K562 (cell line): ENCODE data around the gene HES4. TPM values are rescaled to one million over a fixed set of nuclear protein-coding genes. Genes with fewer than 3 reads are reported as not detected.

Experiments
- ATAC-seq: fragments of 200-7000 bp; cut with Tn5 transposase; 3 replicates; pipeline ENCODE4 v1.9.1; 2020; ENCODE audit warnings: moderate library complexity
- BruUV-seq: library from RNA; stranded (reverse); fragments of 400-500 nt; replicated peaks from 2 replicates; lab custom pipeline; 2021; lab: Mats Ljungman, UMichigan
- CTCF ChIA-PET: fragments of 300-600 bp; formaldehyde crosslinking; extraction: SDS; loops from one replicate; lab custom pipeline; 2021; ENCODE audit warnings: low intra/inter-chr PET ratio; lab: Yijun Ruan, JAX
- POLR2A ChIA-PET: fragments of 300-600, 350-650 bp; sonication (Branson Sonifier 250); formaldehyde crosslinking; extraction: SDS; loops from one replicate; lab custom pipeline; 2021; ENCODE audit warnings: antibody characterized with exemption, inconsistent platforms; lab: Yijun Ruan, JAX
- DNase-seq, 4 experiments: peaks; one replicate each; pipeline versions ENCODE4 v3.0.0 to v3.0.0-alpha.2; 2011 to 2018; ENCODE audit warnings: low spot score in 3 of 4, mixed read lengths in 3 of 4; ENCODE audit errors: extremely low read depth in 1 of 4
- FAIRE-seq: peaks from 2 replicates; lab custom pipeline; 2011; peaks lifted over from hg19 to GRCh38; lab: Jason Lieb, UNC
- H2AFZ ChIP-seq: 2 replicates; pipeline ENCODE4 v1.6.0; 2011; ENCODE audit warnings: low read depth, low read length, control low read depth, inconsistent platforms
- H3K27ac ChIP-seq: fragments of 200-600 bp; 3 replicates; pipeline ENCODE4 v1.8.0; 2011; ENCODE audit warnings: low read depth, mild to moderate bottlenecking, control low read depth, inconsistent platforms, low read length, moderate library complexity, mixed read lengths; ENCODE audit errors: extremely low read depth
- H3K27me3 ChIP-seq, 2 experiments: fragments of 300-600 bp in 1 of 2; 2 replicates in 1 of 2; 3 replicates in 1 of 2; pipeline versions ENCODE4 v1.6.0 to v1.8.0; 2011; ENCODE audit warnings: inconsistent platforms in 2 of 2, low read length in 2 of 2, mild to moderate bottlenecking in 1 of 2, mixed read lengths in 1 of 2, moderate library complexity in 1 of 2; ENCODE audit not compliant: control insufficient read depth in 2 of 2, insufficient read depth in 2 of 2
- H3K36me3 ChIP-seq: fragments of 300-600 bp; 3 replicates; pipeline ENCODE4 v1.8.0; 2011; ENCODE audit warnings: mild to moderate bottlenecking, low read length, inconsistent platforms; ENCODE audit not compliant: control insufficient read depth, insufficient read depth
- H3K4me1 ChIP-seq, 2 experiments: fragments of 200-600 bp in 1 of 2; replicated peaks in 1 of 2; 2 replicates in 1 of 2; 3 replicates in 1 of 2; pipeline versions ENCODE4 v1.5.1 to v1.8.0; 2011; ENCODE audit warnings: inconsistent platforms in 2 of 2, low read length in 2 of 2, mild to moderate bottlenecking in 1 of 2, mixed read lengths in 1 of 2, moderate library complexity in 1 of 2; ENCODE audit not compliant: control insufficient read depth in 2 of 2, insufficient read depth in 2 of 2
- H3K4me2 ChIP-seq: 2 replicates; pipeline ENCODE4 v1.6.1; 2011; ENCODE audit warnings: low read length, control low read depth, inconsistent platforms, mixed read lengths; ENCODE audit not compliant: insufficient read depth
- H3K4me3 ChIP-seq: fragments of 200-600 bp; sonication (generic), shearing (Covaris generic); 2 replicates; pipeline ENCODE4 v1.5.1; 2016; ENCODE audit warnings: control low read depth, inconsistent platforms
- H3K79me2 ChIP-seq: fragments of 200-600 bp; 3 replicates; pipeline ENCODE4 v1.8.0; 2011; ENCODE audit warnings: low read length, inconsistent platforms; ENCODE audit not compliant: control insufficient read depth, insufficient read depth
- H3K9ac ChIP-seq, 2 experiments: 2 replicates each; pipeline versions ENCODE4 v1.6.0 to v1.6.1; 2011; ENCODE audit warnings: low read depth in 2 of 2, low read length in 2 of 2, control low read depth in 1 of 2, inconsistent platforms in 1 of 2, mild to moderate bottlenecking in 1 of 2, mixed read lengths in 1 of 2; ENCODE audit not compliant: insufficient read depth in 1 of 2
- H3K9me1 ChIP-seq: one replicate; pipeline ENCODE4 v1.6.0; 2011; ENCODE audit warnings: inconsistent platforms, mild to moderate bottlenecking, low read length, moderate library complexity; ENCODE audit not compliant: control insufficient read depth, insufficient read depth
- H3K9me3 ChIP-seq: replicated peaks from 2 replicates; pipeline ENCODE4 v1.5.1; 2011; ENCODE audit warnings: low read depth, low read length, inconsistent platforms; ENCODE audit not compliant: control insufficient read depth, insufficient read depth
- H4K20me1 ChIP-seq: replicated peaks from 2 replicates; pipeline ENCODE4 v1.6.1; 2011; ENCODE audit warnings: low read length, inconsistent platforms, mixed read lengths; ENCODE audit not compliant: control insufficient read depth, insufficient read depth
- KLF16 ChIP-seq: IDR thresholded peaks from 2 replicates; pipeline ENCODE4 v1.6.1; 2016; ENCODE audit warnings: antibody characterized with exemption
- MAFK ChIP-seq: IDR thresholded peaks from 2 replicates; pipeline ENCODE4 v1.6.1; 2011; ENCODE audit warnings: low read length, improper control_type of control experiment
- PCBP2 ChIP-seq: fragments of 200-400 bp; formaldehyde crosslinking; IDR thresholded peaks from 2 replicates; pipeline ENCODE4 v1.6.1; 2018; ENCODE audit warnings: low read length, low read depth, mild to moderate bottlenecking, moderate library complexity; ENCODE audit not compliant: poor library complexity, severe bottlenecking
- SMARCB1 ChIP-seq: IDR thresholded peaks from 2 replicates; pipeline ENCODE4 v1.6.1; 2011; ENCODE audit warnings: improper control_type of control experiment, low read depth; ENCODE audit not compliant: insufficient read length
- ZHX1 ChIP-seq: fragments of 150-350 bp; conservative IDR thresholded peaks from 2 replicates; pipeline ENCODE4 v1.6.1; 2014; ENCODE audit warnings: low read length
- ZNF277 ChIP-seq: fragments of 250-450 bp; sonication (Bioruptor Pico); IDR thresholded peaks from 2 replicates; pipeline ENCODE4 v1.8.0; 2022; ENCODE audit warnings: inconsistent platforms, mild to moderate bottlenecking, moderate library complexity, borderline replicate concordance
- ZNF512 ChIP-seq: IDR thresholded peaks from 2 replicates; pipeline ENCODE4 v1.6.1; 2016; ENCODE audit warnings: missing genetic modification characterization, missing compliant biosample characterization
- WGBS: fragments of 100-300 bp; shearing (Covaris generic); methylation state at CpG from one replicate; pipeline ENCODE4 v1.1.6; 2016; ENCODE audit warnings: low coverage, mixed read lengths; ENCODE audit not compliant: insufficient coverage; ENCODE audit errors: missing lambda C conversion rate; 5-methylcytosine and 5-hydroxymethylcytosine counted together
- in situ Hi-C: fragments of 300-500 bp; cut with MboI; formaldehyde crosslinking; loops from 4 replicates; pipeline ENCODE4 v1.15.0; 2018; ENCODE audit warnings: inconsistent platforms, mixed read lengths
- intact Hi-C: fragments of 100-400 bp; cut with micrococcal nuclease; formaldehyde crosslinking; loops from 2 replicates; pipeline ENCODE4 v1.14.2; 2022
- polyA plus RNA-seq, 8 experiments: library from polyadenylated mRNA; depleted of rRNA in 4 of 8; stranded (reverse) in 5 of 8; unstranded in 3 of 8; fragments of >200 nt; fragmentation: Nextera tagmentation in 2 of 8; fragmentation: Illumina TruSeq in 1 of 8; extraction: Ambion mirVana in 2 of 8; extraction: Trizol in 1 of 8; gene quantifications; 2 replicates each; pipeline versions ENCODE4 v1.2.1 to v1.2.3, GENCODE V29; 2011 to 2014; ENCODE audit warnings: inconsistent platforms in 1 of 8, missing spikeins in 1 of 8
- total RNA-seq, 7 experiments: library from RNA; depleted of rRNA in 6 of 7; stranded (reverse); fragments of >200 nt in 6 of 7; fragmentation: Illumina TruSeq in 2 of 7; extraction: Trizol in 2 of 7; gene quantifications; 2 replicates each; pipeline versions ENCODE4 v1.2.1 to v1.2.3, GENCODE V29; 2011 to 2021; ENCODE audit warnings: low replicate concordance in 1 of 7

Gene HES4
- total and polyA plus RNA-seq, 9 of the 15 experiments (the other 6 are each of a cell fraction or from before 2014, with no cell fraction given), result 0.21 to 43.7 (median 5.3) TPM; not detected in 2

GRCh38 chr1:975365-975764 lies 24.5 kb downstream of the HES4 start:
- no TSS peak for BruUV-seq
- Histone ChIP-seq H3K36me3 (no peaks in the 10 kb centered on the region), H2AFZ (no peak overlapping the region), H3K9ac (no peak overlapping the region; a peak in 1 of 4 replicates), H3K4me2 (no peak overlapping the region), H4K20me1 (peaks cover 7% of the 10 kb centered on the region; the same call in 1 of the 2 replicates), H3K4me1 (peaks cover 0 to 82% of the 10 kb centered on the region in 2 experiments; a peak in 3 of 5 replicates), H3K27me3 (peaks cover 8 to 60% of the 10 kb centered on the region in 2 experiments; a peak in 4 of 5 replicates), H3K9me1 (no peaks in the 10 kb centered on the region), H3K27ac (no peak overlapping the region), H3K4me3 (no peak overlapping the region), H3K9me3 (no peaks in the 10 kb centered on the region), H3K79me2 (no peaks in the 10 kb centered on the region)
- no peak for FAIRE-seq
- in situ Hi-C loops (no loop called here), intact Hi-C loops (no loop called here)
- WGBS, result 9% methylated on average over 9 of the region's 9 CpGs
- 0 out of 2 replicates have a peak, but pooled peaks have one; percentile 25 for TF ChIP-seq ZNF512 (tag)
- TF ChIP-seq ZNF277, result no peak
- TF ChIP-seq MAFK, result no peak
- TF ChIP-seq PCBP2, result no peak
- no peak for TF ChIP-seq SMARCB1
- TF ChIP-seq KLF16, result no peak
- TF ChIP-seq ZHX1, result no peak
- ChIA-PET CTCF (interaction anchor here (1.5 kb wide), 1 partner anchor 106 kb away, joined by 5 read pairs; no protein-coding TSS in a partner anchor), POLR2A (interaction anchor here (2.2 kb wide), 1 partner anchor 8 kb away, joined by 10 read pairs; the partner anchor contains the start of gene PLEKHN1)
- DNase-seq, result no peak
- ATAC-seq, result no peak
